Peyer's patch (tissue), 4 donors: ENCODE results near the gene CNTN4.

ENCODE experiments used
- CTCF ChIP-seq, 6 experiments: fragments of 450-650 bp in 4 of 6; fragments of 200-600 bp in 2 of 6; sonication (generic) in 1 of 6; IDR thresholded peaks; one replicate each; pipeline ENCODE4 v1.5.1; 2017 to 2019; ENCODE audit warnings: antibody characterized with exemption in 6 of 6, mild to moderate bottlenecking in 3 of 6, moderate library complexity in 1 of 6
- POLR2A ChIP-seq, 2 donors: fragments of 450-650 bp; IDR thresholded peaks; one replicate each; pipeline ENCODE4 v1.5.1; 2017; ENCODE audit warnings: antibody characterized with exemption in 2 of 2, mild to moderate bottlenecking in 2 of 2, moderate library complexity in 2 of 2

DNA sequence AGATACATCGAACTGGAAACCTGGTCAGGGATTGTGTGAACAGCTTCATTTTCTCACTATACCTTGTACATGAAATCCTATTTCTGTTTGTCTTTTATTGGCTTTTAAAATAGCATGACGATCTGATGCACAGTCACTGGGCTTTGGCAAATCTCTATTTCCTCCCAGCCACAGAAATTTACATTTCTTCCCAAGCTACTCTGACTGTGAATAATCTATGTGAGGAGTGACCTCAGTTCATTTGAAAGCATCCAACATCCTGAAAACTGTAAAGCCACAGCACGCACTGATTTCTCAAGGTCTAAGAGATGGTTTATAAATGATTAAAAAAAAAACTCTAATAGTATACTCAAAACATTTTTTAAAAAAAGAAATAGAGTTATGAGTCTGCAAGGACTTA, 561.2 kb downstream of the CNTN4 start:
- TF ChIP-seq CTCF (IDR thresholded peaks at IDR 0.05) (no peak), POLR2A (IDR thresholded peaks at IDR 0.05) (no peak)
